AG09309 (cell line): Measurements from ENCODE around the gene HSFX3.

Experiments
- DNase-seq: peaks from one replicate; pipeline ENCODE4 v3.0.0-alpha.2; 2010; ENCODE audit warnings: low read depth
- H3K4me3 ChIP-seq: 2 replicates; pipeline ENCODE4 v1.5.1; 2011; ENCODE audit warnings: mild to moderate bottlenecking, low read depth, low read length, moderate library complexity; ENCODE audit not compliant: control insufficient read depth
- CTCF ChIP-seq: IDR thresholded peaks from 2 replicates; pipeline ENCODE4 v1.5.1; 2011; ENCODE audit warnings: mild to moderate bottlenecking, low read depth, low read length, inconsistent platforms; ENCODE audit not compliant: insufficient read depth, control insufficient read depth; ENCODE audit errors: missing control alignments

The HSFX3 gene

DNA sequence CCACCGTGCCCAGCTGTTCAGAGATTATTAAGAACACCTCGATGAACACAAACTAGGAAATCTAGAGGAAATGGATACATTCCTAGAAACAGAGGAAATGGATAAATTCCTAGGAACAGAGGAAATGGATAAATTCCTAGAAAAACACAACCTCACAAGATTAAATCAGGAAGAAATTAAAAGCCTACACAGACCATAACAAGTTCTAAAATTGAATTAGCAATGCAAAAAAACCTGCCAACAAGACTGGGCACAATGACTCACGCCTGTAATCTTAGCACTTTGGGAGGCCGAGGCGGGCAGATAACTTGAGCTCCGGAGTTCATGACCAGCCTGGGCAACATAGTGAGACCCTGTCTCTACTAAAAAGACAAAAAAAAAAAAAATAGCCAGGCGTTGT lies 31.5 kb downstream of the HSFX3 start:
- no peak for DNase-seq
- no peak for TF ChIP-seq CTCF
- no peak overlapping the region for H3K4me3 ChIP-seq

- DNase-seq = no peak
- TF ChIP-seq CTCF = no peak
- H3K4me3 ChIP-seq = no peak overlapping the region
Measured at GRCh38 chrX:149517308-149517707, 32.4 kb downstream of the HSFX3 start.

GRCh38 chrX:149516604-149517003 lies 33.1 kb downstream of the HSFX3 start:
- no peak for DNase-seq
- TF ChIP-seq CTCF = no peak
- no peak overlapping the region for H3K4me3 ChIP-seq

DNA sequence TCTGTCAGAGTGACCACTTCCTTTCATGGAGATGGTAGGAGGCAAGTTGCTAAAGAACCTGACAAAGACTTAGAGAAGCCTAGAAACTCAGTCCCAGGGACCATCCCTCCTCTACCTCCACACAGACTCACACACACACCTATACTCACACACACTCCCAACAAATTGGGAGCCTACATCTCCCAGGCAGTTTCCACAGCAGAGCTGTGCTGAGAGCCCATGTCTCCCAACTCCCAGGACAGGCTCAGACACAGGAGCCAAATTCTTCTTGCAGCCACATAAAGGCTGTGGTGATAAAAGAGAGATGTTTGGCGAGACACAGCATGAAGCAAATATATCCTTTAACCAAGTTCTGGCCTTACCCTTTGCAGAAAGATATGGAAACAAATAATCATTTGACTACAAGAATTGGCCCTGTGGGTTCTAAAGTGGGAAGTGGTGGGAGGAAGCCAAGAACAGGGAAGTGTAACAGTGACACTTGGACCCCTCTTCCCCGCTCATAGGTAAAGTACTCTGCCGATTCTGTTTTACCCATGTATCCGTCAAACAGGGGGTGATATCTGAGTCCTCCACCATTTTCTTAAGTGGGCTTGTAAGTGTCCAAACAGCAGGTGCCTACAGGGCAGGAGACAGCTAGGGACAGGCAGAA lies 33.6 kb downstream of the HSFX3 start:
- TF ChIP-seq CTCF = no peak
- no peak overlapping the region for H3K4me3 ChIP-seq
- no peak for DNase-seq

GRCh38 chrX:149513825-149514428 lies 35.8 kb downstream of the HSFX3 start:
- DNase-seq = no peak
- TF ChIP-seq CTCF = no peak
- no peak overlapping the region for H3K4me3 ChIP-seq

GRCh38 chrX:149512225-149512885 lies 37.4 kb downstream of the HSFX3 start:
- DNase-seq = no peak
- H3K4me3 ChIP-seq = no peak overlapping the region
- peak; percentile 70 for TF ChIP-seq CTCF
